Epithelial cell of esophagus (primary cell): ENCODE data around the gene MROH7.

Experiments used
- DNase-seq: peaks from one replicate; pipeline ENCODE4 v3.0.0; 2010; ENCODE audit warnings: low read depth
- H3K4me3 ChIP-seq: 2 replicates; pipeline ENCODE4 v1.5.1; 2011; ENCODE audit warnings: mild to moderate bottlenecking, low read length, control low read depth
- TF ChIP-seq, protein P1 (sequence below): IDR thresholded peaks from 2 replicates; pipeline ENCODE4 v1.5.1; 2011; ENCODE audit warnings: low read depth, mild to moderate bottlenecking, low read length, control low read depth, inconsistent platforms; ENCODE audit not compliant: insufficient read depth; ENCODE audit errors: missing control alignments

Gene MROH7

DNA sequence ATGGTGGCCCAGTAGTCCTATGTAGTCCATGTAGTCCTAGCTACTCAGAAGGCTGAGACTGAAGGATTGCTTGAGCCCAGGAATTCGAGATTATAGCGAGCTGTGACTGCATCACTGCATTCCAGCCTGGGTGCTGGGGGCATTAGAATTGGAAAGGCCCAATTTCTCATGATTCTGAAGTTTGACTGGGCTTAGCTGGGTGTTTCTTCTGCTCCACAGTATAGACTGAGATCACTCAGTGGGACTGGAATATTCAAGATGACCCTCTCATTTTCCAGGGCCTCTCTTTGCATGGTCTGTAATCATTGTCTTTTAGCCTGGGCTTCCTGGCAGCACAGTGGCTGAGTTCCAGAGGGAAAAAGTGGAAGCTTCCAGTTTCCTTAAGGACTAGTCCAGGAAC lies 26.2 kb downstream of the MROH7 start:
- no peak overlapping the region for H3K4me3 ChIP-seq
- no peak for DNase-seq
- TF ChIP-seq, protein P1, sequence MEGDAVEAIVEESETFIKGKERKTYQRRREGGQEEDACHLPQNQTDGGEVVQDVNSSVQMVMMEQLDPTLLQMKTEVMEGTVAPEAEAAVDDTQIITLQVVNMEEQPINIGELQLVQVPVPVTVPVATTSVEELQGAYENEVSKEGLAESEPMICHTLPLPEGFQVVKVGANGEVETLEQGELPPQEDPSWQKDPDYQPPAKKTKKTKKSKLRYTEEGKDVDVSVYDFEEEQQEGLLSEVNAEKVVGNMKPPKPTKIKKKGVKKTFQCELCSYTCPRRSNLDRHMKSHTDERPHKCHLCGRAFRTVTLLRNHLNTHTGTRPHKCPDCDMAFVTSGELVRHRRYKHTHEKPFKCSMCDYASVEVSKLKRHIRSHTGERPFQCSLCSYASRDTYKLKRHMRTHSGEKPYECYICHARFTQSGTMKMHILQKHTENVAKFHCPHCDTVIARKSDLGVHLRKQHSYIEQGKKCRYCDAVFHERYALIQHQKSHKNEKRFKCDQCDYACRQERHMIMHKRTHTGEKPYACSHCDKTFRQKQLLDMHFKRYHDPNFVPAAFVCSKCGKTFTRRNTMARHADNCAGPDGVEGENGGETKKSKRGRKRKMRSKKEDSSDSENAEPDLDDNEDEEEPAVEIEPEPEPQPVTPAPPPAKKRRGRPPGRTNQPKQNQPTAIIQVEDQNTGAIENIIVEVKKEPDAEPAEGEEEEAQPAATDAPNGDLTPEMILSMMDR: no peak

DNA sequence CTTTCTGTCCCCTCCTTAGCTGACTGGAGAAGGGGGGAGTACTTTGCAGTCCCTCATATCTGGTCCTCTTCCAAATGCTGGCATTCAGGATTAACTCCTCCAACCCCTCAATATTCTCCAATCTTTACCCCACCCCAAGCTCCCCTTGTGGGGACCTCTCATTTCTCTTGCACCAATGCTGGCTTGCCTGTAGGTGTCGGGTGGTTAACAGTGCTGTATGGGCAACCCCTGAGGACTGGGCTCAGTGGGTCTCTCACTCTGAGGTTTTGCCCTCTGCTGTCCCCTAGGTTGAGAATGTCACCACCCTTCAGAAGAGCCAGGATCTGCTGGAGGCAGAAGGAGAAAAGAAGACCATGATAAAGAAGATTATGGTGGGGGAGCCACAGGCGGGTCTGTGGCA lies 27.0 kb downstream of the MROH7 start:
- H3K4me3 ChIP-seq: no peak overlapping the region
- TF ChIP-seq, protein P1: no peak
- no peak for DNase-seq

DNA sequence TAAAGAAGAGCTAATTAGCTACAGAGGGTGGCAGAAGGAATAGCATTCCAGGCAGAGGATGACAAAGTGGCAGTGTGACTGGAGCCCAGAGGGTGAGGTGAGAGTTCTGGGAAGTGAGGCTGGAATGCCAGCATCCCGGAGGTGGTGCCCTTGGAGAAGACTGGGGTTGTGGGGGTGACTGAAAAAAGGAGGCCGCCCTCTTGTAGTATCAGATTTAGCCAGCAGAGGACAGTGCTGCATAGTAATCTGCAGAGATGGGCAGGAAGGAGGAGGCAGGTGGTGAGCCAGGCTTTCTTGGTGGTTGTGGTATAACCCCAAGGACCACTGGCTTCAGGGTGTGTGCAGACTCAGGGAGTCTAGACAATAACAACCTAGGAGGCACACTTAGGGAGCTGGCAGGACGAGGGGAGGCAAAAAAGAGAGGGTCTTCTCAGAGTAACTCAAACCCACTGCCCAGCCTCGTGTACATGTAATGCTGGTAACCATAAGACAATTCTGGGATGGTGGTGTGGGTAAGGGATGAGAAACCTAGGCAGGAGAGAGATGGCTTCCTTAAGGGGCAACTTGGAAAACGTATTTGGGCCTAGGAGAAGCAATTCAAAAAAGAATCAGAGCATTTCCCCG lies 30.5 kb downstream of the MROH7 start:
- peak; percentile 66 for DNase-seq
- no peak overlapping the region for H3K4me3 ChIP-seq
- TF ChIP-seq, protein P1: peak; percentile 97

DNA sequence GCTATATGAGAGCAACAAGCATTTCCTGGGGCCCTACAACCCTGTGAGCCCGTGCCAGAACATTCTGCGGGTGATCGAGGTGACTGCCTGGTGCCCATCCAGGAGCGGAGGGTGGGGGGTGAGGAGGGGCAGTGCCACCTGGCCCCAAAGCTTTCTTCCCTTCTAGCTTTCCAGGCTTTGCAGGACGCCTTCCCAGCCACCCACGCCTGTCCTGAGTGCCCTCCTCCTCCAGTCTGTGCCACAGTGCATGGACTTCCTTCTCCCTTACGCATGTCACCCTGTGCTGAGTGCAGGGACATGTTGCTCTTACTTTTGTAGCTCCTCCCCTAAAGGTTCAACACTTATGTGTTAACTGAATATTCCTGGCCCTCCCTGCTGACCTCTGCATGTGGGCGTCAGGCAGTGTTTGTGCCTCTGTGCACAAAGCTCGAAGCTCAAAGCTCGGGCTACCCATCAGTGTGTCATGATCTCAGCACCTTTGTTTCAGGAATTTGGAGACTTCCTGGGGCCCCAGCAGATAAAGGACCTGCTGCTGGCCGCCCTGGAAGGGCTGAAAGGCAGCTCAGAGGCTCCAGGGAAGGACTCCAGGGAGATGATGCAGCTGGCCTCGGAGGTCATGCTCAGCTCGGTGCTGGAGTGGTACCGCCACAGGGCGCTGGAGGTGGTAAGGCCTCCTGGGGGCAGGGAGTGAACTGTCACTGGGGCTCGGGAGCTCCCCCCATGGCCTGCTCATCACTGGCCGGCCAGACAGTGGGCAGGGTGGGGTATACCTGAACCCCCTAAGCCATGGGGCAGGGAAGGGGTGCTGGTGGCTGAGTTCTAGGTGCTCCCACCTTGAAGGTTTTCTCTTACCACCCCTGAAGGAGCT lies 37.4 kb downstream of the MROH7 start:
- H3K4me3 ChIP-seq: no peak overlapping the region
- no peak for DNase-seq
- TF ChIP-seq, protein P1: no peak

DNA sequence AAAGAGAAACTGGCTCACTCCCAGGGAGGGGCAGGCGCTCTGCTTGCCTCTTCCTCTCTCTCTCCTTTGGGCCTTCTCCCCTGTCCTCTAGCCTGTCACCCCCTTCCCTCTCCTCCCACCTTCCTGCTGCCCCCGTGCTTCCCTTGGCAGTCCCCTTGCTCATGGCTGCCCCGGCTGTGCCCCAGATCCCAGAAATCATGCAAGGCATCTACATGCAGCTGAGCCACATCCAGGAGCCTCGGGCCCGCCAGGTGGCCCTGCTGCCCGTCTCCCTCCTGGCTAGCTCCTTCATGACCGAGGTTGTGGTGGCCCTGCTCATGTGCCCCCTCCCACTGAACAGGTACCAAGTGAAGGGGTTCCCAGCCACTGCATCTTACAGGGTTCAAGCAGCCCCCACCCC lies 38.1 kb downstream of the MROH7 start:
- H3K4me3 ChIP-seq: no peak overlapping the region
- TF ChIP-seq, protein P1: no peak
- DNase-seq: no peak

DNA sequence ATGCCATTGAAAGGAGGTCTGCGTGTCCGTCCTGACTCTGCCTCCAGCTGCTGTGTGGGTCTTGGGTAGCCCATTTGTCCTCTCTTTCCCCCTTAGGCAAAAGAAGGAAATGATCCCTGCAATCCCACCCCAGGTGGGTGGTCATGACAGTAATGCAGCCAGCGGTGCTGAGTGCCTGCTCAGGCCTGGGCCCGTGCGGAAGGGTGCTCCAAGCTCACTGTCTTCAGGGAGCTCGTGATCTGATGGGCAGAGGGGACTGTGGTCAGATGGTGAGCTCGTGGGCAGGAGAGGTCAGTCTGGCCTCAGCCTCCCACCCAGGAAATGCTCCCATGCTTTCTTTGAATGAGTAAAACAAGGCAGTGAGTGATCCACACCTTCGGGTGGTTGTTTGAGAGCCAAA lies 38.8 kb downstream of the MROH7 start:
- TF ChIP-seq, protein P1: no peak
- H3K4me3 ChIP-seq: no peak overlapping the region
- no peak for DNase-seq
